HG03439 (cell line): ENCODE measurements around the gene SHH.
"Not testable (repeated sequence)": the region's sequence is repeated elsewhere in the genome, so short reads cannot be mapped to it uniquely, and the experiment has no call there.

Source experiments
- ATAC-seq: cut with Tn5 transposase; IDR thresholded peaks from one replicate; pipeline ENCODE4 v1.9.1; 2021; ENCODE audit warnings: mild to moderate bottlenecking, moderate library complexity; ENCODE audit not compliant: unreplicated experiment

SHH gene

DNA sequence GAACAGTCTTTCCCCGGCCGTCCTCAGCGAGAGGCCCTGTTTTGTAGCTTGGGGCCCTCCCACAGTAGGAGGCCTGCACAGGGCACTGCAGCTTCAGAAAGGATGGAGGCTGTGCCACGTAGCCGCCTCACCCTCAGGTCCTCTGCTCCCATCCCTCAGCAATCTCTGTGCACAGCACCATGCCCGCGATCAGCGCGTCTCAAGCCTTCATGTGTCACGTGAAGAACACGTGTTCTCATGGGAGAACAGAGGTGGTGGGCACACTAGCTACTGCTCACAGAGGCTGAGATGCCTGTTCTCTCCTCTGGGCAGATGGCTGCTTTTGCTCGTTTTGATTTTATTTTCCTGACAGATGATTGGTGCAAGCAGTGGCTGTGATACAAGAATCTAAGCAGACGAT is 8.5 kb upstream of the SHH start:
- no peak for ATAC-seq

DNA sequence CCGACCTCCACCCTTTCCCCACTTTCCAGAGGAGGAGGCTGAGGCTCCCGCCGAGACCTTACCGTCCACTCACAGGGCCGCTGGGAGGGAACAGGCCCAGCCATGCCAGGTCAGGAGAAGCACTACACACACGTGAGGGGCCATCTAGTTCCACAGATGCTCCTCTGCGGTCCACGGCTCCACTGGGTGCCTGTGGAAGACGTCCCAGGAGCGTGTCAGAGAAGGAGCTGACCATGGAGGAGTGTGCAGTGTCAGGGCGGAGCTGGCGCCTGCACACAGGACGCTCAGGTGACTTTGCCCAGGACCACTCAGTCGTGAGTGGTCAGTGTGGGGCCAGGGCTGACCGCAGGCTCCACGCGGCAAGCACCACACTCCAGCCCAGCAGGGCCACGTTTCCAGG is 8.0 kb upstream of the SHH start:
- no peak for ATAC-seq

DNA sequence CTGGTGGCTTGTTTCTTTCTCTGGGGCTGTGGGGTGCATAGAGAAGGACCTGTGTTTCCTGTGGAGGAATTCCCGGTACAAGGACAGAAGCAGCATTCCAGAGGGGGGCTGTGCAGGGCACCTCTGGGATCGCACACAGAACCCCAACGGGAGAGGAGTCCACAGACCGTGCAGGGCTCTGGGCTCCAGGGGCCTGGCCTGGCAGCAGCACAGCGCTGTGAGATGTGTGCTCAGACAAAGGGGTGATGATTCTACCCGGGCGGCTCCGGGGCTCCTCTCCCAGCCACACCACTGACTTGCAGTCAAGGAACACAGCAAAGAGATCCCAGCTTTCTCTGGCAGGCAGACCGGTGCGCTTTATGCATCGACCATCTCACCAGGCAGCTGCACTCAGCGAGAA is 6.9 kb upstream of the SHH start:
- ATAC-seq, result no peak

DNA sequence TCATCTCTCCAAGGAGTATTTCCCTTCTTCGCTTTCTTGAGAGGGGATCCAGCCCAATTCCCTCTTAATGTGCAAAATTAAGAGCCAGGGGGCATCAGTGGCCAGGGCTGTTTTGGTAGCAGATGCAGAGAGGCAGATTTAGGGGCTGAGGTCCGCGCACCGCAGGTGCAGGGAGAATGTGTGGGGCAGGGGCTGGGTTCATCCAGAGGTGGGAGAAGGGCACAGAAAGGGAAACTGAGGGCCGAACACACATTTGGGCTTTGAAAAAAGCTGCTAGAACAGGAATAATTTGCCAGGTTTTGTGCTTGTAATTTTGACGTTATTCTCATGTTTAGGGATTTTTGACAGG is 6.5 kb upstream of the SHH start:
- no peak for ATAC-seq

DNA sequence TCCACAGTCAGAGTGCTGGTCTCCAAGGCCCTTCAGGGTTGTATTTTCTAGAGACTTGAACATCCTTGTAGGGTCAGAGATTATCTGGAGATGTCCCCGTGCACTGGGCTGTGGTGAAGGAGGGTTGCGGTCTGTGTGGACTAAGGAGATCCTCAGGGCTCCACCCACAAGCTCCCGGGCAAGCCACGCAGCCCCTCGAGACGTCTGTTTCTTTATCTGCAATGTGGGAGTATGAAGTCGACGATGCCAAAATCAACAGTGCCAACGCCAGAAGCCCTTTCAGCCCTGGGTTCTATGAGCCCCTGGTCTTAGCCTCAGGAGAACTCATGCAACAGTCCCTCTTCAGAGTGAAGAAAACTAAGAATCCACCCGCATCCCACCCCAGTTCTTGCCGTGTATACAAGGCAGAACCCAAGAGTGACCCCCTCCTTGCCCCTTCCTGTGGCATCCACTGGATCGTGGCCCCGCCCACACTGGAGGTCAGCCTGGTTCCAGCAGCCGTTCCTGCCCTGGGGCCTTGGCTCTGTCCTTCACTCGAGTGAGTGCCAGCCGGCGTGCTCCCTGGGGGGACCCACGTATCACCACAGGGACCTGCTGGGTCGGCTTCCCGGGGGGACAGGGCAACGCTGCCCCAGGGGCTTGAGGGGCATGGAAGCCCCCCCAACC is 6.0 kb upstream of the SHH start:
- ATAC-seq, result no peak

DNA sequence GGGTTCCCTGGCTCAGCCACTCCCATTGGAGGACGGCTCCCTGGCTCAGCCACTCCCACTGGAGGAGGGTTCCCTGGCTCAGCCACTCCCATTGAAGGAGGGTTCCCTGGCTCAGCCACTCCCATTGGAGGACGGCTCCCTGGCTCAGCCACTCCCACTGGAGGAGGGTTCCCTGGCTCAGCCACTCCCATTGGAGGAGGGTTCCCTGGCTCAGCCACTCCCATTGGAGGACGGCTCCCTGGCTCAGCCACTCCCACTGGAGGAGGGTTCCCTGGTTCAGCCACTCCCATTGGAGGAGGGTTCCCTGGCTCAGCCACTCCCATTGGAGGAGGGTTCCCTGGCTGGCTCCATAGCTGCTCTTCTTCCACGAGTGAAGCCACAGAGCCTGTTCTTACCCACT is 5.3 kb upstream of the SHH start:
- ATAC-seq, result not testable (repeated sequence)

DNA sequence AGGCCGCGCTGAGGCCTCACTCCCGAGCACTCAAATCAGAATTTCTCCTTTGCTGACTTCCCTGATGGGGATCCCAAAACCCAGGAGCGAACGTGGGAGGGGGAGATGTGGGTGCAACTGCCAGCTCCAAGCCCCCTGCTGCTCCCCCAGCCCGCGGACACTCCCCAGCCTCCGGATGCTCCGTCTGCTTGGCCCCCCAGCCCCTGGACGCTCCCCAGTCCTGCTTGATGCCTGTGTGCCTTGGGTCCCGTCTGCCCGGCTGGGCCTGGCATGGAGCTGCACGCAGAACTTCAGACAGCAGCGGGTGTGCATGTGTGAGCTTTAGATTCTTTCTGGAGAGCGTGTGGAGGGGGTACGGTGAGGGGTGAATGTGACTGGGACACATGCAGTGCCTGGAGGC is 4.7 kb upstream of the SHH start:
- ATAC-seq, result no peak

DNA sequence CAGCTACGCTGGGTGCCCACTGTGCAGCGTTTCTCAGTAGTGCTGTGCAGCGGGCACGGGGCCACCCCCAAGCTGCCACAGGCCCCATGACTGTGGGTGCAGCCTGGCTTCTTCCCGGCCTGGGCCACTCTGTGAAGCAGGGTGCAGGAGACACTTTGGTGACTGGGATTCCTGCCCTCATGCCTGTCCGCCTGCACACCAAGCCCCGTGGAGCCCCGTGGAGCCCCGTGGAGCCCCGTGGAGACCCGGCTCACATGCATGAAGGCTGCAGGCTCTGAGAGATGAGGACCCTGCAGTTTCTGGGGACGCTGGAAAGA is 3.9 kb upstream of the SHH start:
- ATAC-seq, result no peak

DNA sequence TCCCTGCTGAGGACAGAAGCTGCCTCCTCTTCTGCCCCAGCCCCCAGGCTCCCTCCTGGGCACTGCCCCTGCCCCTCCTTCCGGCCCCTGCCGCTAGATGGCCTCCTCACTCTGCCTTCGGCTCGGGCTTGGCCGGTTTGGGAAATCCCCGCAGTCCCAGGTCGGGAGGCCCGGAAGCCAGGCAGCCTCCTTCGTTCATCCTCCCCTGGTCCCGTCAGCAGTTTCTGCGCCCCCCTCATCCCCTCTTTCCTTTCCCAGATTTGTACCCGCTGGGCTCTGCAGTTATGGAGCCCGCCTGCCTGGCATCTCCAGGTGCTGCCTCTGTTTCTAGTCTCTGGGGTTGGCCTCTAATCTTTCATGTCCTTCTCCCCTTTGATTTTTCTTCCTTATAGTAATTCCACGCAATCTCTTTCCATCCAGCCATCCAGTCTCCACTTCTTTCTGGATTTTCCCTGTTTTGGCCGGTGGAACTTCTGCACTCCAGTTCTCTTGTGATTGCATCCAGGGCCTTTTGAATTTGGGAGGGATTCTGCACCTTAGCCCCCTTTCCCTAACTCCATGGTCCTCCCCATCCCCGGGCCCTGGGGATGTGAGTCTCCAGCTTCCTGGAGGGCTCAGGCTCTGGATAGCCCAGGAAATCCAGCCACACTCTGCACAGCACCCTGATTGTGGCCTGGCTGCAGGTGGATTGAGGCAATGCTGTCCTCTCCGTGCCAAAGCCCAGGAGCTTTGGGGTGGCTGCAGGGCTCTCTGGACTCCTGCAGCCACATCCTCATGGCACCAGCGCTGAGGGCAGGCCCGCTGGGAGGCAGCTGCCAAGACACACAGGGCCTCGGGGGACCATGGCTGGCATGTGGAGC is 3.3 kb upstream of the SHH start:
- ATAC-seq, result peak; percentile 80

DNA sequence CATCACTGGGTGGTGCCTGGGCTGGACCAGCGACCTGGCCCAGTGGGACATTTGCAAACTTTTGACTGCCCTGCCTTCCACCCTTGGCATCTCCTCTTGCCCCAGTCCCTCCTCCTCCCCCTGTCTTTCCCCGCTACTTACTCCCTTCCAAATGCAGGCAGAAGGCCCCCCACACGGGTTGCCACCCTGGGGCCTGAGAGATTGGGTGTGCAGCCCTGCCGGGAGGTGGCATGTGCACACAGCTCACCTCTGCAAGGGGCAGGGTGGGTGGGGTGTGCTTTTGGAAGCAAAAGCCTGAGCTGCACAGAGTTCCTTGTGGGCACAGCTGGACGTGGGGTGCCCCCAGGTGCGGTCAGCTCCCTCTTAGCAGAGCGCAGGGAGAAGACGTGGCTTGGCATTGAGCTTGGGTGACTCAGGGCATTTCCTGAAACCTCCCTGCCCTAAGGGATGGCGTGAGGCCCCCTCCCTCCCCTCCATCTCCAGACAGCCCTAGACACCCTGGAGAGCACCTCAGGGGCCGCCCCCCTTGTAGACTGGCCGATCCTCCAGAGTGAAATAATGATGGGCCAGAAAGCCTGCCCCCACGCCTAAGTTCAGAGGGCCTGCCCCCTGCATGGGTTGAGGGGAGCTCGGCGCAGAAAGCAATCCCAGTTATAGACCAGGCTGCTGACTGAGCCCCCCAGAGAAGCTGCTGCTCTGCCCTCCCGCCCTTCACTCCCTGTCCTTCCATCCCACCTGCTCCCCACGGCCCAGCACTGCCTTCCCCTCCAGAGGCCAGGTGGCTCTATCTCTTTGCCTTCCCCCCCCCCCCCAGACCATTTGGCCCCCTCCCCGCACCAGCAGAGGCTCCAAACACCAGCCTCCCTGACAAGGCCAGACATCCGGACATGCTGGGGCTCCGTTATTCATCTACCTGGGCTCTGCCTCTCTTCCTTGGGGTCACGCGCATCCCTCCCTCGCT is 2.3 kb upstream of the SHH start:
- no peak for ATAC-seq

DNA sequence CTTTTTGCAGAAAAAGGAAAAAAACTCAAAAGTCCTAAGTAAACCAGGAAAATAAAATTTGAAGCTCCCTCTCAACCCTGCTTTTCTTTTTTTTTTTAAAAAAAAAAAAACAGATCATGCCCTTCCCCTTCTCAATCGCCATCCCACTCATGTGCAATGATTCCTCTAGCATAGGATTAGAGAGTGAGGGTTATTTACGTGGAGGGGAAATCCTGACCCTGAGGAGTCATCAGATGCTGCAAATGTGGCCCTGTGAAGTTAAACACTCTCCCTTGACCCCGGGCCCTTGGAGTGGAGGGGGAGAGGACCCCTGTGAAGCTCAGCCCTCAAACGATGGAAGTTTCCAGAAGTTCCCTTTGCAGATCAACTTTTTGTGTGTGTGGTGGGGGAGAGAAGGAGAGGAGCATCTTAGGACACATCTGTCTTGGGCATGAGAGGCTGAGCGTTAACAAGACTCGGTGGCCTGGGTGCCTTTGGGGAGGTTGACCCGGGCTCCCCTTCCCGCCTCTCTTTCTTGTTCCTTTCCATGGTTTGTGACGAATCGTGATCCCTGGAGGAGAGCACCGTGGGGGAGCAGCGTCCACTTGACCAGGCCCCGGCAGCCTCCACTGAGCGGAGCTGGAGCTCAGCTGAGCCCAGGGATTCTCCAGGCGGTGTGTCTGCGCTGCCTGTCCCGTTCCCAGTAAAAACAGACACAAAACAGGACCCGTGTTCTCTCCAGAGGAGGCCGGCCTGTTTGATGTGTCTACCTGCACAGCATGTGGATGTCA is 1.5 kb upstream of the SHH start:
- no peak for ATAC-seq

DNA sequence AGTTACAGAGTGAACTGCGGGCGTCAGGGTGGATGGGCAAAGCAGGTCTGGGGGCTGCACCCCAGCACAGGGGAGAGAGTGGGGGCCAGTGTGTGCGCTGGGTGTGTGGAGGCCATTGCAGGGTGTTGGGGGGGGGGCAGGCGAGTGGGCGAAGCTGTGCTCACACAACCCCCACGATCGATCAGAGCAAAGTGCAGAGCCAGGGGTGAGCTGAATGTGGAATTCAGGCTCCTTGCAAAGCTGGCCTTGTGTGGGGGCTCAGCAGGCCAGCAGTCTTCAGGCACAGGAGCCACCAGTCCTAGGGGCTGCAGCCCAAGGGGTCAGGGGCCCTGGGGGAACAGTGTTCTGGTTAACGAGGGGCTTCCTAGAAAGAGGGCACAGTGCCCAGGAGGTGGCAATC is 862 bp upstream of the SHH start:
- ATAC-seq, result no peak

DNA sequence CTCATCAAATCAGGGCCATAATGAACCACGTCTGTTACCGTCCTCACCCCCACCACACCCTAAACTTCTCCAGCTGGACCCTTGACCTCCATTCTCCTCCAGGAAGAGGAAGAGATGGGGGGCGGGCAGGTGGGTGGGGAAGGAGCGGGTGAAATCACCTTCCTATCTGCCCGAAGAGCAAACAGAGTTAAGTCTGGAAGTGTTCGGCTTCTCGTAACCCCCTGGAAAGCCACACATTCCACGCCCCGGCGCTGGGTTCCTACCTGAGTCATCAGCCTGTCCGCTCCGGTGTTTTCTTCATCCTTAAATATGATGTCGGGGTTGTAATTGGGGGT is 736 bp downstream of the SHH start:
- ATAC-seq, result no peak

DNA sequence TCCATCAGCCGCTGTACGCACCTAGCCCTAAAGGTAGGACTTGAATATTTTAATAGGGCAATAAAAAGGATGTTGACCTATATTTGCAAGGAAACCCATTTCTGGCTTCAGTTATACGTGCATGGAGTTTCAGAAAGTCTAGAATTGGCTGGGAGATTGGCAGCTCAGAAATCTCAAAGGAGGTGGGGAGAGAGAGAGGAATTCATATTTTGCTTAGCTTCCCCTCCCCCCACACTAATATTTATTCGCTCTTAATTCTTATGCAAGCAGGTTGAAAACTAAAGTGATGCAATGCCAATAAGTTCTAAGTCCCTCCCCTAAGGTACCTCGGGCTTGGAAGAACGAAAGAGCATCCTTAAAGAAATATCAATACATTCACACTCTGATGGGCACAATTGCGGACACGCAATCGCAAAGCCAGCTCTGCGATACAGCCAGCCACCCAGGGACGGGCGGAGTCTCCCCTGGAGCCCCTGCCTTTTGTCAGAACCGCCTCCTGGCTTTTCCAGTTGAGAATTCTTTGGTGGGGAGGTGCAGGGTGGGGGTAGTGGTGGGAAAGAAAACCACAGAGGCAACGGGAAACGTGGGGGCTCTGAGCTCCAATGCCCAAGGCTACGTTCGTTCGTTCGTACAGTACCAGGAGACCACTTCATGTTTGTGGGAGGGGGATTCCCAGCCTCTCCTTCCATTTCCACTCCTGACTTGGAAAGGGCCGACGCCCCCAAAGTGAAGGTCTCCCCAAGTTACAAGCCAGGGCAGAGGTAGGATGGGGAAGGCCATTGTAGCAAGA is 1.3 kb downstream of the SHH start:
- no peak for ATAC-seq

DNA sequence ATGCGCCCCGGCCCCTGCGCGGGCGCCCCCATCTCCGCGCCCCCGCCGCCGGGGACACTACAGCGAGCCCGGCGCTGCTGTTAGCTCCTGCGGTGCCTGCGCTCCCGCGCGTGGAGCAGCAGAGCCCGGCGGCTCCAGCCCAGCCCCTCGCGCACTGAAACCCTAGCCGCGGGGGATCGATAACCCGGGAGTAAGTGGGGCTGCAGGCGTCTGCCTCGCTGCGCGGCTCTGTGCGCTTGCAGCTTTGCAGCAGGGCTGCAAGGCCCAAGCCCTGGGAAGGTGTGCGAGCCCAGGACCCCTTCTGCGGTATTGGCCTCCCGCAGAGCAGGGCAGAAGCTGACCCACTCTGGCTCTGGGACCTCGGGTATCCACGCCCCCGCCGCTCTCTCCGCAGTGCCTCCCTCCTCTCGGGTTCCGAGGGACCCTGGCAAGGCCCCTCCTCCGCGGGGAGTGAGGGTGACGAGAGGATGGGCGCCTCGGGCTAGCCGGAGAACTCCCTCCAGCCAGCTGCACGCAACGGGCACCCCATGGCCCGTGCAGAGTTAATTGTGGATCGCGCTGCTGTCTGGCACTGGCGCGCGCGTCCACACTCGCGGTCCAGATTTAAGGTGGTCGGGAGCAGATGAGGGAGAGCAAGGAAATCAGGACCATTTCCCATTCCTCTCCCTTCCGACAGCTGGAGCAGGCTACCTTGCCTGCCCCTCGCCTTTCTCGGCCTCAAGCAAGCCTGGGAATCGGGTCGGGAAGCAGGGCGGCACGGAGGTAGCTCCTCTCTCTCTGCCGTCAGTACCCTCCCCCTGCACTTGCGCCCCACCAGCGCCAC is 2.1 kb downstream of the SHH start:
- ATAC-seq, result no peak

DNA sequence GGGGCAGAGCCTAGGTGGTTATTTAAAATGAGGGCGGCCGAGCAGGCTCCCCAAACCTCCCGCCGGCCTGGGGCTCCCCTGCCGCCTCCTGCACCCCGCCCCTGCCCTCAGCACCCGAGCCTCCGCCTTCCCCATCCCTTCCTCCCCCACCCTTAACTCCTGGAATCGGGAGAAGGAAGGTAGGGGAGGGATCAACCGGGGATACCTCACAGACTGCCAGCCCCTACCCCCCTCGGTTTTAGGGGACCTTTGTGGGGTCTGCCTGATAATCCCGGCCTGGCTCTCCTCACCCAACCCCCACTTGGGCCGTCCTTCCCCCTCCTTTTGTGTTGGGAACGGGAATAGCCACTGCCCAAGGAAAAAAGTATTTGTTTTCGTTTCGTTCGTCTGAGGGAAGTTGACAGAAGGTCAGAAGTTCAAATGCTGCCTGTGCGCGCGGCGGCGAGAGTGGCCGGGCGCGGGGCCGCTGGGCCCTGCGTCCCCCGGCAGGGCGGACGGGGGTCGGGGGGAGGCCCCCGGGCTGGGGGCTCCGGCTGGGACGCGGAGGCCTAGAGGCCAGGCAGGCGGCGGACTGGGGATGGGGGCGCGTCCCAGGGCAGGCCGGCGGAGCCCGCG is 2.8 kb downstream of the SHH start:
- ATAC-seq, result no peak

DNA sequence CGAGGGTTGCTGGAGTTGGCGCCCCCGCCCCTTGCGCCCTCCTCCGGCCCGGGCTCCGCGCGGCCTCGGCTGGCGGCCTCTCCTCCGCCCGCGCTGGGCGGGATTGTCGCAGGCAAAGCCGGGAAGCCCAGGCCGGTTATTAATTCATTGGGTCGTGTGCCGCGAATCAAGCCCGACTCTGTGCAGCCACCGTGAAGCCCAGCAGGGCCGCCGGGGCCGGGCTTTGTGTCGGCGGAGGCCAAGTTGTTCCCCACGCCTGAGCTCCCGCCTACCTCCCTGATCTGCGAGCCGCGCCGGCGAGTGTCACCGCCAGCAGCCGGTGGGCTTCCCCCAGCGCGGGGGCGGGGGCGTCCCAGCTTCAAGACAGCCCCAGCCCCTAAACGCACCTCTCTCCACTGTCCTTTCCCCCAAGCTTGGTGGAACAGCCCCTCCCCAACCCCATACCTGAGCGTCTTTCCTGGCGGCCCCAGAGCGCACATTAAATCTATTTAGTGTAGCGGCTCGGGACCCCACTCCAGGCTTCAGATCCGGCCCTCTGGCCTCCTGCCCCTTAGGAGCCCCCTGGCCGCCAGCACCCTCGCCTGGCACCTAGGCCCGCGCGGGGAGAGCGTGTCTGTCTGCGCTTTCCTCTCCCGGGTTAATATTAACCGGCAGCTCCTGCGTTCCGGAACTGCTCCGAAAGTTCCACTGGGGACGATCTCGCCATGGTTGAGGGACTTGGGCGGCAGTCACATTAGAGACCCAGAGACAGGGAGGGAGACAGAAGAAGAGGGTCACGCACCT is 3.5 kb downstream of the SHH start:
- ATAC-seq, result no peak
